Epithelial cell of alveolus of lung (primary cell): ENCODE results near the gene PPL. TPM values are rescaled to one million over a fixed set of nuclear protein-coding genes. Genes with fewer than 3 reads are reported as not detected.

ENCODE experiments used
- total RNA-seq: library from RNA; depleted of rRNA; stranded (reverse); fragments of >200 nt; gene quantifications from 2 replicates; pipeline ENCODE4 v1.2.1, GENCODE V29; 2015

PPL gene, protein sequence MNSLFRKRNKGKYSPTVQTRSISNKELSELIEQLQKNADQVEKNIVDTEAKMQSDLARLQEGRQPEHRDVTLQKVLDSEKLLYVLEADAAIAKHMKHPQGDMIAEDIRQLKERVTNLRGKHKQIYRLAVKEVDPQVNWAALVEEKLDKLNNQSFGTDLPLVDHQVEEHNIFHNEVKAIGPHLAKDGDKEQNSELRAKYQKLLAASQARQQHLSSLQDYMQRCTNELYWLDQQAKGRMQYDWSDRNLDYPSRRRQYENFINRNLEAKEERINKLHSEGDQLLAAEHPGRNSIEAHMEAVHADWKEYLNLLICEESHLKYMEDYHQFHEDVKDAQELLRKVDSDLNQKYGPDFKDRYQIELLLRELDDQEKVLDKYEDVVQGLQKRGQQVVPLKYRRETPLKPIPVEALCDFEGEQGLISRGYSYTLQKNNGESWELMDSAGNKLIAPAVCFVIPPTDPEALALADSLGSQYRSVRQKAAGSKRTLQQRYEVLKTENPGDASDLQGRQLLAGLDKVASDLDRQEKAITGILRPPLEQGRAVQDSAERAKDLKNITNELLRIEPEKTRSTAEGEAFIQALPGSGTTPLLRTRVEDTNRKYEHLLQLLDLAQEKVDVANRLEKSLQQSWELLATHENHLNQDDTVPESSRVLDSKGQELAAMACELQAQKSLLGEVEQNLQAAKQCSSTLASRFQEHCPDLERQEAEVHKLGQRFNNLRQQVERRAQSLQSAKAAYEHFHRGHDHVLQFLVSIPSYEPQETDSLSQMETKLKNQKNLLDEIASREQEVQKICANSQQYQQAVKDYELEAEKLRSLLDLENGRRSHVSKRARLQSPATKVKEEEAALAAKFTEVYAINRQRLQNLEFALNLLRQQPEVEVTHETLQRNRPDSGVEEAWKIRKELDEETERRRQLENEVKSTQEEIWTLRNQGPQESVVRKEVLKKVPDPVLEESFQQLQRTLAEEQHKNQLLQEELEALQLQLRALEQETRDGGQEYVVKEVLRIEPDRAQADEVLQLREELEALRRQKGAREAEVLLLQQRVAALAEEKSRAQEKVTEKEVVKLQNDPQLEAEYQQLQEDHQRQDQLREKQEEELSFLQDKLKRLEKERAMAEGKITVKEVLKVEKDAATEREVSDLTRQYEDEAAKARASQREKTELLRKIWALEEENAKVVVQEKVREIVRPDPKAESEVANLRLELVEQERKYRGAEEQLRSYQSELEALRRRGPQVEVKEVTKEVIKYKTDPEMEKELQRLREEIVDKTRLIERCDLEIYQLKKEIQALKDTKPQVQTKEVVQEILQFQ (N-terminal part only)
- total RNA-seq = 1.3 and 7.2 TPM in 2 replicates

DNA sequence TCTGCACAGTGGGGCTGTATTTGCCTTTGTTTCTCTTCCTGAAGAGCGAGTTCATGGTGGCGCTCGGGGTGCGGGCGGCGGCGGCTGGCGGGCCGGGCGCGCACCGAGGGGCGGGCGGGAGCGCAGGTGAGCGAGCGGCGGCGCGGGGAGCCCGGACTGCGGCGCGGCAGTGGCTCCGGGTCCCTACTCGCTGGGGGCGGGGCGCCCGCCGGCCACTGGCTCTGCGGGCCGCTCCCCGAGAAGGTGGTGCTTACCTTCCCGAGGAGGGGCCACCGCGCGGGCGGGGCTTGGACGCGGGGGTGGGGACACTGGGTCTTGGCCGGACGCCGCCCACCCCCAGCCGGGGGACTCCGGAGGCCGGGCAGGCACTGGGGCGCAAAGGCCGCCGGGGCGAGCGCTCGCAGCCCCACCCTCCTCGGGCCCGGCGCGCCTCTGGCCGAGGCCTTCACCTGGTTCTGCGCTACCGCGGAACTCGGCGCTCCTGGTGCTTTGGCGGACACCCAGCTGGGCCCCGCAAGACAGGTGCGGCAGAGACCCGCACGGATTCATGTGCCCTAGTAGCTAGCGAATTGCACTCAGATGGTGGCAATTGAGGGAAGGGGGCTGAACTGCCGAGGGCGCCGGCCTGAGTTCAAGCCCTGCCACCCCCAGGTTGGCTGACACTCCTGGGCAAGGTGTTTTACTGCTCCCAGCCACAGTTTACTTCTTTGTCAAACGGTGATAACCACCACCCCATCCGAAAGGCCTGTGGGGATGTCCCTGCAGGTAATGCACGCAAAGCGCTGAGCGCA lies at the start of gene PPL:
TSS of gene PPL (minus strand) at position 158 of the 791 bp plus-strand sequence. CDS start at position 55, 103 bp downstream.

DNA sequence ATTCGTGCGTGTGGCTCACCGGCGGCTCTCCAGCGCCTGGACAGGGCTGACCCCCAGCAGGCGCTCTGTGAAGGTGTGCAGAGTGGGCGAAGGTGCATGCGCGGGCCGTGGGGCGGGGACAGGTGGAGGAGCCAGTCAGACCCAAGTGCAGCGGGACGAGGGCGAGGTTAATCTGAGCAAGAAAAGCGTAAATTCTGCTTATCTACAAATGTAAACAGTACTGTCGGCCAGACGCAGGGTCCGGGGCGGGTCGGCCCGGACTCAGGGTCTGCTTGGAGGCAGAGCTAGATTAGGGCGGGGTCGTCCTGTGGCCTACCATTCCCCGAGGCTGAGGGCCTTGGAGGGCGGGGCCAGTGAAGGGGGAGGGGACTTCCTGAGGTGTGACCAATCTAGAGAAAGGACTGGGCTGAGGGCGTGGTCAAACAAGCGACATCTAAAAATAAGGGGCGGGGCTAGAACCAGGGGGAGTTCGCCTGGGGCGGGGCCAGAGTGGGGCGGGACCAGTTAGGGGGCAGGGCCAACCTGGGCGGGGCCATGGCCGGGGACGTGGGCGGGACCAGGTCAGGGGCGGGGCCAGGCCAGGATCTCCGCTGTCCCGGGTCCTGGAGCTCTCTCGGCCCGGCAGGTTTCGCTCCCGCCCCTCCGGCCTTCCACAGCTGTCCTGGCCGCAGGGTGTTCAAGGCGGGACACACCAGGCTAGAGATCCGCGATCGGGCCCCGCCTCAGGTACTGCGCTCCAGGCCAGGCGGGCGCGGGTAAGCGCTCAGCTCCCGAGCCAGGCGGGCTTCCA lies 21.0 kb upstream of the PPL start, which contains the start of gene SEC14L5:
TSS of gene SEC14L5 (plus strand) at position 611 of the 790 bp plus-strand sequence. CDS start 994 bp downstream, outside the sequence.

DNA sequence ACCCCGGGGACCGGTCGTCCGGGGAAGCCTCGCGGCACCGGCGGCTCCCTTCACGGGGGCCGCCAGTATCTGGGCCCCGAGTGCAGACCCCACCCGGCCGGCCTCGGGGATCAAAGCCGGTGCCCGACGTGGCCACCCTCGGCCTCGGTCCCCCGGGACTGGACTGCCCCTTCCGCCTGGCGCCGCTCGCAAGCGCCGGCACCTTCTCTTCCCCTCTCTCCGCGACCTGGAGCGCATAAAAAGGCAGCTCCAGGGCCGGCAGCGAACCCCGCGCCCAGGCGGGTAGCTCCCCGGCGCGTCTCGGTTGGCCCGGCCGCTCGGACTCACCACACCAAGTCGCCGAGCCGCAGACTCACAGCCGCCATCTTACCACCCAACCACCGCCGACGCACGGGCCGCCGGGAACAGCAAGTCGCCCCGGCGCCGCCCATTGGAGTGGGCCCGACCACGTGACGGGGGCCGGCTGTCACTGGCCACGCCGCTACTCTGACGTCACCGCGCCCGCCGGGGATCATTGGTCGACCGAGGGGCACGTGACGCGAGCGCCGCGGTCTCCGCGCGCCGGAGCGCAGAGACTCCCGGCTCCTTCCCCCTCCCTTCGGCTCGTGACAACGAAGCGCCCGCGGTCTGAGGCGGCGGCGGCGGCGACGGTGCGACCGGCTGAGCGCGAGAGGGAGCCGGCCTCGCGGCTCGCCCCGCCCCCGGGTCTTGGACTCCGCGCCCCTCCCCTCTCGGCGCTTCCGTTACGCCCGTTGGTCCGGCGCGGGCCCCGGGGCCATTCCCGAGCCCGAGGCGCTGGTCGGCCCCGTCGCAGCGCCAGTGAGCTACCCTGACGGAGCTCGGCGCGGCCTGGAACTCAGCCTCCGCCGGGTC lies 89.8 kb downstream of the PPL start, which contains the start of the genes GLYR1 and UBN1:
TSS of gene GLYR1 (minus strand) at position 388 of the 873 bp plus-strand sequence. CDS start at position 365, 23 bp downstream.
TSS of gene UBN1 (plus strand) at position 581 of the 873 bp plus-strand sequence. CDS start 5,437 bp downstream, outside the sequence.

Other genes with a start within 250 kb of the PPL start
- 23.6 and 34.0 TPM in 2 replicates for gene NUDT16L1, start 243.6 kb downstream of the PPL start, total RNA-seq
- gene ANKS3, start 202.9 kb downstream of the PPL start, total RNA-seq = 9.6 and 12.3 TPM in 2 replicates
- under 0.01 and 0.08 TPM in 2 replicates for gene DNAAF8, start 202.6 kb downstream of the PPL start, total RNA-seq
- 8.4 and 12.5 TPM in 2 replicates for gene ZNF500, start 170.0 kb downstream of the PPL start, total RNA-seq
- not detected in 2 replicates for gene SEPTIN12, start 148.8 kb downstream of the PPL start, total RNA-seq
- gene SMIM22, start 141.8 kb downstream of the PPL start, total RNA-seq = not detected in 2 replicates
- gene ROGDI, start 134.5 kb downstream of the PPL start, total RNA-seq = 12.9 and 19.8 TPM in 2 replicates
- 30.6 and 36.9 TPM in 2 replicates for gene GLYR1, start 89.9 kb downstream of the PPL start, total RNA-seq
- 16.2 and 22.8 TPM in 2 replicates for gene UBN1, start 89.7 kb downstream of the PPL start, total RNA-seq
- not detected in 2 replicates for gene SEC14L5, start 21.2 kb upstream of the PPL start, total RNA-seq
- 12.0 and 25.2 TPM in 2 replicates for gene NAGPA, start 96.8 kb upstream of the PPL start, total RNA-seq
- gene C16orf89, start 128.8 kb upstream of the PPL start, total RNA-seq = 0.13 and 0.80 TPM in 2 replicates
- 38.7 and 51.7 TPM in 2 replicates for gene ALG1, start 134.7 kb upstream of the PPL start, total RNA-seq
- 6.1 and 16.2 TPM in 2 replicates for gene EEF2KMT, start 160.6 kb upstream of the PPL start, total RNA-seq